Measurements from ENCODE around the gene GHRHR.

The GHRHR gene

GRCh38 chr7:30929686-30930085 lies 34.1 kb upstream of the GHRHR start:
- DNase-seq = no peak

GRCh38 chr7:30930621-30931020 lies 33.1 kb upstream of the GHRHR start:
- DNase-seq = no peak

GRCh38 chr7:30931161-30931928 lies 32.4 kb upstream of the GHRHR start:
- DNase-seq = no peak

GRCh38 chr7:30931929-30932540 lies 31.7 kb upstream of the GHRHR start:
- no peak for DNase-seq

GRCh38 chr7:30932562-30932961 lies 31.2 kb upstream of the GHRHR start:
- DNase-seq = no peak

GRCh38 chr7:30933124-30933974 lies 30.4 kb upstream of the GHRHR start:
- no peak for DNase-seq

GRCh38 chr7:30934225-30934624 lies 29.5 kb upstream of the GHRHR start:
- DNase-seq = no peak

GRCh38 chr7:30934732-30935568 lies 28.8 kb upstream of the GHRHR start:
- DNase-seq = no peak

- no peak for DNase-seq
Measured at GRCh38 chr7:30935569-30935877, 28.2 kb upstream of the GHRHR start.

GRCh38 chr7:30936650-30937245 lies 27.0 kb upstream of the GHRHR start:
- no peak for DNase-seq

- DNase-seq = no peak
Measured at GRCh38 chr7:30937416-30937815, 26.3 kb upstream of the GHRHR start.

GRCh38 chr7:30938435-30939316 lies 25.1 kb upstream of the GHRHR start:
- DNase-seq = peak; percentile 24 to 52

GRCh38 chr7:30941582-30942323 lies 22.0 kb upstream of the GHRHR start:
- DNase-seq = no peak

GRCh38 chr7:30950197-30950596 lies 13.6 kb upstream of the GHRHR start:
- no peak for DNase-seq

- DNase-seq = no peak
Measured at GRCh38 chr7:30954914-30955313, 8.8 kb upstream of the GHRHR start.

- DNase-seq = no peak
Measured at GRCh38 chr7:30956704-30957103, 7.0 kb upstream of the GHRHR start.

- DNase-seq = no peak
Measured at GRCh38 chr7:30965372-30965771, 1.6 kb downstream of the GHRHR start.

- no peak for DNase-seq
Measured at GRCh38 chr7:30965883-30966282, 2.1 kb downstream of the GHRHR start.

- DNase-seq = no peak
Measured at GRCh38 chr7:30968294-30968693, 4.5 kb downstream of the GHRHR start.

GRCh38 chr7:30968747-30969603 lies 5.2 kb downstream of the GHRHR start:
- no peak for DNase-seq
